ENCODE data around the gene HGF.

The HGF gene

GRCh38 chr7:81709836-81710235 lies 60.0 kb downstream of the HGF start:
- ChIA-PET POLR2A (ENCODE audit: low non-redundant PET) (no interaction called here), CTCF (interaction anchor here (0.6 to 0.7 kb wide), 2 partner anchors 142 to 677 kb away, joined by 3 to 4 read pairs; no protein-coding TSS in a partner anchor)
- DNase-seq (ENCODE audit: low spot score) = no peak
- no peak overlapping the region for H3K27ac ChIP-seq
- TF ChIP-seq CTCF (conservative IDR thresholded peaks at IDR 0.05; ENCODE audit: low read depth) = no peak

GRCh38 chr7:81707966-81708365 lies 61.9 kb downstream of the HGF start:
- TF ChIP-seq CTCF (conservative IDR thresholded peaks at IDR 0.05; ENCODE audit: low read depth) = no peak
- ChIA-PET POLR2A (ENCODE audit: low non-redundant PET) (no interaction called here), CTCF (no interaction called here)
- DNase-seq (ENCODE audit: low spot score) = no peak
- H3K27ac ChIP-seq = no peak overlapping the region

GRCh38 chr7:81707196-81707595 lies 62.7 kb downstream of the HGF start:
- ChIA-PET CTCF (no interaction called here), POLR2A (ENCODE audit: low non-redundant PET) (no interaction called here)
- TF ChIP-seq CTCF (conservative IDR thresholded peaks at IDR 0.05; ENCODE audit: low read depth) = no peak
- H3K27ac ChIP-seq = no peak overlapping the region
- no peak for DNase-seq (ENCODE audit: low spot score)

- CTCF ChIA-PET = interaction anchor here (0.6 to 1.1 kb wide), 2 partner anchors 10 to 17 kb away, joined by 3 to 5 read pairs; no protein-coding TSS in a partner anchor
- TF ChIP-seq CTCF (conservative IDR thresholded peaks at IDR 0.05; ENCODE audit: low read depth) = no peak
- no peak overlapping the region for H3K27ac ChIP-seq
- POLR2A ChIA-PET (ENCODE audit: low non-redundant PET) = no interaction called here
- DNase-seq (ENCODE audit: low spot score) = no peak
Measured at GRCh38 chr7:81705206-81705605, 64.6 kb downstream of the HGF start.

- no peak for TF ChIP-seq CTCF (conservative IDR thresholded peaks at IDR 0.05; ENCODE audit: low read depth)
- no peak for DNase-seq (ENCODE audit: low spot score)
- ChIA-PET CTCF (interaction anchor here (0.6 to 1.1 kb wide), 2 partner anchors 11 to 14 kb away, joined by 5 read pairs; no protein-coding TSS in a partner anchor), POLR2A (ENCODE audit: low non-redundant PET) (no interaction called here)
- H3K27ac ChIP-seq = no peak overlapping the region
Measured at GRCh38 chr7:81704595-81704994, 65.3 kb downstream of the HGF start.

- TF ChIP-seq CTCF (conservative IDR thresholded peaks at IDR 0.05; ENCODE audit: low read depth) = no peak
- ChIA-PET POLR2A (ENCODE audit: low non-redundant PET) (no interaction called here), CTCF (no interaction called here)
- DNase-seq (ENCODE audit: low spot score) = no peak
- H3K27ac ChIP-seq = no peak overlapping the region
Measured at GRCh38 chr7:81698965-81699364, 70.9 kb downstream of the HGF start.

- POLR2A ChIA-PET (ENCODE audit: low non-redundant PET) = no interaction called here
- no peak for DNase-seq (ENCODE audit: low spot score)
- no peak overlapping the region for H3K27ac ChIP-seq
- no peak for TF ChIP-seq CTCF (conservative IDR thresholded peaks at IDR 0.05; ENCODE audit: low read depth)
- CTCF ChIA-PET = interaction anchor here (0.6 kb wide), 1 partner anchor 152 kb away, joined by 3 read pairs; no protein-coding TSS in a partner anchor
Measured at GRCh38 chr7:81694711-81695110, 75.1 kb downstream of the HGF start.

Measured in RWPE1 (cell line).